HepG2 (cell line): ENCODE results near the gene SBK1. TPM values are rescaled to one million over a fixed set of nuclear protein-coding genes. Genes with fewer than 3 reads are reported as not detected.

Source experiments
- DMAP1 ChIP-seq: IDR thresholded peaks from 2 replicates; pipeline ENCODE4 v1.6.1; 2016
- GATA4 ChIP-seq: sonication (generic); IDR thresholded peaks from 2 replicates; pipeline ENCODE4 v1.6.1; 2016; ENCODE audit warnings: antibody characterized with exemption, low read depth, borderline replicate concordance
- KDM5B ChIP-seq: sonication (generic); formaldehyde crosslinking; IDR thresholded peaks from 2 replicates; pipeline ENCODE4 v1.4.0; 2020; ENCODE audit warnings: missing genetic modification reagents, mild to moderate bottlenecking, borderline replicate concordance
- MAF1 ChIP-seq: sonication (generic); formaldehyde crosslinking; IDR thresholded peaks from 2 replicates; pipeline ENCODE4 v1.5.0; 2020; ENCODE audit warnings: missing genetic modification reagents, borderline replicate concordance
- PRPF4 ChIP-seq: fragments of 200-400 bp; formaldehyde crosslinking; IDR thresholded peaks from 2 replicates; pipeline ENCODE4 v1.6.1; 2016; ENCODE audit warnings: low read length, low read depth; ENCODE audit not compliant: poor library complexity, severe bottlenecking
- TFDP1 ChIP-seq: IDR thresholded peaks from 2 replicates; pipeline ENCODE4 v1.6.1; 2016; ENCODE audit warnings: missing compliant biosample characterization, missing genetic modification reagents, borderline replicate concordance
- THAP7 ChIP-seq: sonication (generic); formaldehyde crosslinking; IDR thresholded peaks from 2 replicates; pipeline ENCODE4 v1.8.1; 2023; ENCODE audit warnings: mild to moderate bottlenecking, missing genetic modification reagents
- ZMYM2 ChIP-seq: sonication (generic); formaldehyde crosslinking; IDR thresholded peaks from 2 replicates; pipeline ENCODE4 v1.8.0; 2022; ENCODE audit warnings: mild to moderate bottlenecking, missing genetic modification reagents
- ZNF34 ChIP-seq: sonication (generic); formaldehyde crosslinking; IDR thresholded peaks from 2 replicates; pipeline ENCODE4 v1.4.0; 2020; ENCODE audit warnings: mild to moderate bottlenecking, missing genetic modification reagents, borderline replicate concordance
- ZNF414 ChIP-seq: sonication (generic); formaldehyde crosslinking; IDR thresholded peaks from 2 replicates; pipeline ENCODE4 v1.5.0; 2020; ENCODE audit warnings: missing genetic modification reagents
- ZNF484 ChIP-seq: sonication (generic); formaldehyde crosslinking; IDR thresholded peaks from 2 replicates; pipeline ENCODE4 v1.5.1; 2020; ENCODE audit warnings: mild to moderate bottlenecking, low read depth, missing genetic modification reagents, borderline replicate concordance
- ZNF572 ChIP-seq: sonication (generic); formaldehyde crosslinking; IDR thresholded peaks from 2 replicates; pipeline ENCODE4 v1.5.1; 2020; ENCODE audit warnings: mild to moderate bottlenecking, missing genetic modification reagents
- ZNF670 ChIP-seq: sonication (generic); formaldehyde crosslinking; IDR thresholded peaks from 2 replicates; pipeline ENCODE4 v1.8.0; 2022; ENCODE audit warnings: mild to moderate bottlenecking, missing genetic modification reagents, borderline replicate concordance
- ZNF703 ChIP-seq: sonication (generic); formaldehyde crosslinking; IDR thresholded peaks from 2 replicates; pipeline ENCODE4 v1.5.1; 2020; ENCODE audit warnings: missing genetic modification reagents, mild to moderate bottlenecking, moderate library complexity, borderline replicate concordance
- ZNF781 ChIP-seq: sonication (generic); formaldehyde crosslinking; IDR thresholded peaks from 2 replicates; pipeline ENCODE4 v1.5.1; 2020; ENCODE audit warnings: borderline replicate concordance, mild to moderate bottlenecking, missing genetic modification reagents; ENCODE audit errors: not compliant biosample characterization
- ZNF850 ChIP-seq: sonication (generic); formaldehyde crosslinking; conservative IDR thresholded peaks from 2 replicates; pipeline ENCODE4 v1.9.0; 2021; ENCODE audit warnings: mild to moderate bottlenecking, missing genetic modification reagents
- ZNF883 ChIP-seq: sonication (generic); formaldehyde crosslinking; IDR thresholded peaks from 2 replicates; pipeline ENCODE4 v1.5.1; 2020; ENCODE audit warnings: mild to moderate bottlenecking, missing genetic modification reagents; ENCODE audit errors: not compliant biosample characterization
- ZSCAN9 ChIP-seq: IDR thresholded peaks from 2 replicates; pipeline ENCODE4 v1.6.1; 2016; ENCODE audit warnings: borderline replicate concordance
- polyA plus RNA-seq, 8 experiments: library from polyadenylated mRNA; depleted of rRNA in 3 of 8; stranded (reverse) in 7 of 8; unstranded in 1 of 8; fragments of >200 nt; fragmentation: Illumina TruSeq in 4 of 8; extraction: Trizol in 4 of 8; gene quantifications; 2 replicates each; pipeline versions ENCODE4 v1.2.1 to v1.2.3, GENCODE V29; 2011 to 2016; ENCODE audit warnings: low read depth in 4 of 8, missing spikeins in 1 of 8, mixed read lengths in 1 of 8; ENCODE audit not compliant: insufficient read depth in 1 of 8
- total RNA-seq, 5 experiments: library from RNA; depleted of rRNA; stranded (reverse); fragments of >200 nt; fragmentation: Illumina TruSeq; extraction: Trizol; gene quantifications; 2 replicates each; pipeline ENCODE4 v1.2.3, GENCODE V29; 2016; ENCODE audit warnings: low read depth in 1 of 5
- TF ChIP-seq, protein P1 (sequence below): conservative IDR thresholded peaks from 2 replicates; pipeline ENCODE4 v1.6.1; 2018; ENCODE audit warnings: missing genetic modification reagents
- TF ChIP-seq, protein P2 (sequence below), 2 experiments: sonication (generic) in 1 of 2; formaldehyde crosslinking in 1 of 2; IDR thresholded peaks; 2 replicates each; pipeline versions ENCODE4 v1.4.0 to v1.6.1; 2018 to 2020; ENCODE audit warnings: missing genetic modification reagents in 2 of 2, borderline replicate concordance in 1 of 2, low read depth in 1 of 2, mild to moderate bottlenecking in 1 of 2, missing biosample characterization in 1 of 2

SBK1 gene
- total and polyA plus RNA-seq, 2 of the 13 experiments (the other 11 are each of a cell fraction or from before 2014, with no cell fraction given), result 0.15 to 0.17 TPM

- no peak for TF ChIP-seq ZNF781 (CRISPR knock-in tag)
- TF ChIP-seq ZNF484, result no peak
- no peak for TF ChIP-seq ZNF883 (CRISPR knock-in tag)
- TF ChIP-seq ZNF34 (CRISPR knock-in tag), result no peak; the same call in 1 of the 2 replicates
- TF ChIP-seq, protein P1, sequence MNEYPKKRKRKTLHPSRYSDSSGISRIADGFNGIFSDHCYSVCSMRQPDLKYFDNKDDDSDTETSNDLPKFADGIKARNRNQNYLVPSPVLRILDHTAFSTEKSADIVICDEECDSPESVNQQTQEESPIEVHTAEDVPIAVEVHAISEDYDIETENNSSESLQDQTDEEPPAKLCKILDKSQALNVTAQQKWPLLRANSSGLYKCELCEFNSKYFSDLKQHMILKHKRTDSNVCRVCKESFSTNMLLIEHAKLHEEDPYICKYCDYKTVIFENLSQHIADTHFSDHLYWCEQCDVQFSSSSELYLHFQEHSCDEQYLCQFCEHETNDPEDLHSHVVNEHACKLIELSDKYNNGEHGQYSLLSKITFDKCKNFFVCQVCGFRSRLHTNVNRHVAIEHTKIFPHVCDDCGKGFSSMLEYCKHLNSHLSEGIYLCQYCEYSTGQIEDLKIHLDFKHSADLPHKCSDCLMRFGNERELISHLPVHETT (CRISPR knock-in tag), result no peak
- no peak for TF ChIP-seq ZMYM2 (CRISPR knock-in tag)
- TF ChIP-seq ZNF572 (CRISPR knock-in tag), result 0 out of 2 replicates have a peak, but pooled peaks have one; percentile 79
- TF ChIP-seq ZNF670, result no peak
- no peak for TF ChIP-seq ZNF703 (CRISPR knock-in tag)
- no peak for TF ChIP-seq ZSCAN9
- TF ChIP-seq DMAP1 (CRISPR knock-in tag), result peak; percentile 11; the same call in 1 of the 2 replicates
- no peak for TF ChIP-seq THAP7 (CRISPR knock-in tag)
- TF ChIP-seq, protein P2, sequence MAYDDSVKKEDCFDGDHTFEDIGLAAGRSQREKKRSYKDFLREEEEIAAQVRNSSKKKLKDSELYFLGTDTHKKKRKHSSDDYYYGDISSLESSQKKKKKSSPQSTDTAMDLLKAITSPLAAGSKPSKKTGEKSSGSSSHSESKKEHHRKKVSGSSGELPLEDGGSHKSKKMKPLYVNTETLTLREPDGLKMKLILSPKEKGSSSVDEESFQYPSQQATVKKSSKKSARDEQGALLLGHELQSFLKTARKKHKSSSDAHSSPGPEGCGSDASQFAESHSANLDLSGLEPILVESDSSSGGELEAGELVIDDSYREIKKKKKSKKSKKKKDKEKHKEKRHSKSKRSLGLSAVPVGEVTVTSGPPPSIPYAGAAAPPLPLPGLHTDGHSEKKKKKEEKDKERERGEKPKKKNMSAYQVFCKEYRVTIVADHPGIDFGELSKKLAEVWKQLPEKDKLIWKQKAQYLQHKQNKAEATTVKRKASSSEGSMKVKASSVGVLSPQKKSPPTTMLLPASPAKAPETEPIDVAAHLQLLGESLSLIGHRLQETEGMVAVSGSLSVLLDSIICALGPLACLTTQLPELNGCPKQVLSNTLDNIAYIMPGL (CRISPR knock-in tag; IDR thresholded peaks at IDR 0.05; ENCODE audit: borderline replicate concordance in 1 of 2, low read depth in 1 of 2), result 0 out of 4 replicates have a peak, but pooled peaks of 1 of the 2 experiments have one; percentile 25
- no peak for TF ChIP-seq PRPF4
- TF ChIP-seq ZNF414, result no peak
- peak; percentile 22; the same call in 1 of the 2 replicates for TF ChIP-seq TFDP1 (CRISPR knock-in tag)
- no peak for TF ChIP-seq GATA4
- TF ChIP-seq ZNF850, result no peak
- TF ChIP-seq MAF1 (CRISPR knock-in tag), result no peak
- TF ChIP-seq KDM5B (CRISPR knock-in tag), result no peak
These were observed 32.0 kb downstream of the SBK1 start (continued) for GRCh38 chr16:28324235-28324886.
